Hepatocyte (in vitro differentiated cells): ENCODE data around the gene TPST1.

Experiments
- EZH2 ChIP-seq: fragments of 200-600 bp; sonication (generic); IDR thresholded peaks from 2 replicates; pipeline ENCODE4 v1.6.1; 2016; ENCODE audit warnings: antibody characterized with exemption, mild to moderate bottlenecking, borderline replicate concordance
- TF ChIP-seq, protein P1 (sequence below): fragments of 200-600 bp; sonication (generic); IDR thresholded peaks from 2 replicates; pipeline ENCODE4 v1.5.1; 2016; ENCODE audit warnings: antibody characterized with exemption, mild to moderate bottlenecking; ENCODE audit not compliant: poor library complexity

GRCh38 chr7:66185680-66186187 lies 19.4 kb upstream of the TPST1 start:
- TF ChIP-seq, protein P1, sequence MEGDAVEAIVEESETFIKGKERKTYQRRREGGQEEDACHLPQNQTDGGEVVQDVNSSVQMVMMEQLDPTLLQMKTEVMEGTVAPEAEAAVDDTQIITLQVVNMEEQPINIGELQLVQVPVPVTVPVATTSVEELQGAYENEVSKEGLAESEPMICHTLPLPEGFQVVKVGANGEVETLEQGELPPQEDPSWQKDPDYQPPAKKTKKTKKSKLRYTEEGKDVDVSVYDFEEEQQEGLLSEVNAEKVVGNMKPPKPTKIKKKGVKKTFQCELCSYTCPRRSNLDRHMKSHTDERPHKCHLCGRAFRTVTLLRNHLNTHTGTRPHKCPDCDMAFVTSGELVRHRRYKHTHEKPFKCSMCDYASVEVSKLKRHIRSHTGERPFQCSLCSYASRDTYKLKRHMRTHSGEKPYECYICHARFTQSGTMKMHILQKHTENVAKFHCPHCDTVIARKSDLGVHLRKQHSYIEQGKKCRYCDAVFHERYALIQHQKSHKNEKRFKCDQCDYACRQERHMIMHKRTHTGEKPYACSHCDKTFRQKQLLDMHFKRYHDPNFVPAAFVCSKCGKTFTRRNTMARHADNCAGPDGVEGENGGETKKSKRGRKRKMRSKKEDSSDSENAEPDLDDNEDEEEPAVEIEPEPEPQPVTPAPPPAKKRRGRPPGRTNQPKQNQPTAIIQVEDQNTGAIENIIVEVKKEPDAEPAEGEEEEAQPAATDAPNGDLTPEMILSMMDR: no peak
- no peak for TF ChIP-seq EZH2
